ENCODE results near the gene TMEM156.
"Not testable (repeated sequence)": the region's sequence is repeated elsewhere in the genome, so short reads cannot be mapped to it uniquely, and the experiment has no call there.

The TMEM156 gene

DNA sequence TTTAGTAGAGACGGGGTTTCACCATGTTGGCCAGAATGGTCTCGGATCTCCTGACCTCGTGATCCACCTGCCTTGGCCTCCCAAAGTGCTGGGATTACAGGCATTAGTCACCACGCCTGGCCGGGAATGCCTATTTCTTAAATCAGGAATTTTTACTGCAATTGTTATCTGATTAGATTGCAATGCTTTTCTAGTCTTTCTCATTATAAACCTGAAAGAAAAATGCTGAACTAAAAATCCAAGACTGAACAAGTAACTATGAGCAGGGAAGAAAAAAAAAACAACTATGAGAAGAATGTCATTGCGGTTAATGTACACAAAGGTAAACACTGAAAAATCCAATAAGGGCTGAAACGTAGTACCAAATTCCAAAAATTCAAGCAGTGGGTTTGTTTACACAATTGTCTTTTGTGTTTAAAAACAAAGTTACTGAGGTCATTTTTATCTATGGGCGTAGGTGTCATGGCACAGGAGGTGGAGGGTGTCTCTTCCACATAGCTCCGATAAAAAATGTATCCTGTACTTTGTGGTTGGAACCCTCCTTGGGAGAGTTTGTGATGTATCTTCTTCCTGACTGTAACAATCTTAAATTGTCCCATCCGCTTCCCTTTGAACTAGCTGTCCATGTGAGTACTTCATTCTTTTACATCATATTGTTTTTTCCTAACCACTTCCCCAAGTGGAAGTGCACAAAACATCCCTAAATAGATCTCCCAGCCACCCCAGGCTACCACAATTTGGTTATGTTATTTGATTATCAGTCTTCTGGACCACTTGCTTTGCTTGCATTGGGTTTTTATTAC, 11.1 kb upstream of the TMEM156 start:
- no peak for DNase-seq

DNA sequence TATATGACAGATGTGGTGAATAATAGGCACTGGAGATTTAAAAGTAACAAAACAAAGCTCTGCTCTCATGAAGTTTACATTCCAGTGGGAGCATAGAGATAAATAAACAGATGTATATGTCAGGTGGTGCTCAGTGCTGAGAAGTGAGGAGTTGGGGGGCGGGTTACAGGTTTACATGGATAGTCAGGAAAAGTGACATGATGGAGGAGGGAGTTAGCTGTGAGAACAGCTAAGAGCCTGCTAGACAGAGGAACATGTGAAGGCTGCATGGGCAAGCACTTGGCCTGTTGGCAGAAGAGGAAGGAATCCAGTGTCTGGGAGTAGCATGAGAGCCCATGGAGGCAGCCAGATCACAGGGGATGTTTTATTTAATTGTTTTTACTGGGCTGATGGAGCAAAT, 10.2 kb upstream of the TMEM156 start:
- no peak for DNase-seq

DNA sequence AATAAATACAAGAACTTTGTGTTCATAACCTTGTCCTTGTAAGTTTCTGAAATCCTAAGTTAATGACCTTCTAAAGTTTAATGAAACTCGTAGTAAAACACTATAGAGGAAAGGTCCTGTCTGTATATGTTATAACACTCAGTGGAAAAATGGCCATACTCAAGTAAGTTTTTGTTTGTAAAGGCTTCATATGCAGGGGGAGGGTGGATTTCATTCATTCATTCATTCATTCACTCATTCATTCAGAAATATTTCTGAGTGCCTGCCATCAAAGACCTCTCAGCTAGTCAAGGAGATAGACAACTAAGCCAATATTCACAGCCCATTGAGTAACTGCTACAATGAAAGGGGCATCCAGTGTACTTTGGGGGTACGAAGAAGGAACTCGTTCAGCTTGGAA, 6.9 kb upstream of the TMEM156 start:
- no peak for DNase-seq

DNA sequence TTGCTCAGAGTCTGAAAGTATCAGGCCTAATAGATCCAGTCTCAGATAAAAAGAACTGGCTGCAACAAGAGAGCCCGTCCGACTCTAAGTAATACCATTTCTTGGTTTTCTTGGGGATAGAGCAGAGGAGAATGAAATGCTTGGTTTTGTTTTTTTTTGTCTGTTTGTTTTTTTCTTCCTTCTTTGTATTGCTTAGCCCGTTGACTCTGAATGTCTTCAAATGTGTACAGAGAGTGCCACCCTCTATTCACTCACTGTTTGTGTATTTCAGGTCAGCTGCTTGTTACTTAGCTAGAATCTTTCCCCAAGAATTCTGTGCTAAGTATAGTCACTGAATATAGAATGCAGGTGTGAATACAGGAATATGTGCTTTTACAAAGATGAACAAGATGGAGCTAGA, 5.7 kb upstream of the TMEM156 start:
- DNase-seq = no peak

DNA sequence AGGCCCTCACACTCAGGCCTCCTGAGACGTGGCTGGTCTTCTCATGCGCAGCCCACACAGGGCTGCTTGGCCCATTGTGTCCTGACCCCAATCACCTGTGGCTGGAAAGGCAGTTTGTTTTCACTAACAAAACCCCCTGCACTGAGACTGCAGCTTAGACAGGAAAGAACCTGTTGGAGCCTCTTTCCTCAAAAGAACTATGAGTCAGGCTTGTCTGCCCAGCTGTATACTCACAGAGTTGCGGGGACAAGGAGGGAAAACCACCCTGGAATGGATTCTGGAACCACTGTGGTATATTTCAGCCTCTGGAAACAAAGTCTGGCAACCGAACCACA, 5.2 kb upstream of the TMEM156 start:
- no peak for DNase-seq

DNA sequence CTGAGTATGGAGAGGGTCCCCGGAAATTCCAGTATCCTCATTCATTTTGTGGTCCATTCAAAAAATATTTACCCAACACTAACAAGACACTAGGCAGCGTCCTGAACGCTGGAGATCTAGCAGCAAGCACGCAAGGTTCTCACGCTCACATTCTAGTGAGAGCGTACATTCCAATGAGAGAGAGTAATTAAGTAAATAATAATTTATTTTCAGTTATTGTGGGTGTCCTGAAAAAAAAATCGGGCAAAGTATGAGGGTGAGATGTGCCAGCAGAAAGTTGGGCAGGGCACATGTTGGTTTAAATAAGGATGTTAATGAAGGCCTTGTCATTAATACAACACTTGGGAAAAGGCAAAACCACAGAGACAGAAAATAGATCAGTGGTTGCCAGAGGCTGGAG, 4.0 kb upstream of the TMEM156 start:
- no peak for DNase-seq

DNA sequence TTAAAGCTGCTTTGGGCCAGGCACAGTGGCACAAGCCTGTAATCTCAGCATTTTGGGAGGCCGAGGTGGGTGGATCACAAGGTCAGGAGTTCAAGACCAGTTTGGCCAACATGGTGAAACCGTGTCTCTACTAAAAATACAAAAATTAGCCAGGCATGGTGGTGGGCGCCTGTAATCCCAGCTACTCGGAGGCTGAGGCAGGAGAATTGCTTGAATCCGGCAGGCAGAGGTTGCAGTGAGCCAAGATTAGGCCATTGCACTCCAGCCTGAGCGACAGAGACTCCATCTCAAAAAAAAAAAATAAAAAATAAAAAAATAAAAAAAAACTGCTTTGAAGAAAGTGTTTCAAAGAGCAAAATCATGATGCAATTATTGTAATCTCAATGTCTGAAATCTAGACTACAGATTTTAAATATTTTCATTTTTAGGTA, 604 bp downstream of the TMEM156 start:
- DNase-seq = not testable (repeated sequence)

DNA sequence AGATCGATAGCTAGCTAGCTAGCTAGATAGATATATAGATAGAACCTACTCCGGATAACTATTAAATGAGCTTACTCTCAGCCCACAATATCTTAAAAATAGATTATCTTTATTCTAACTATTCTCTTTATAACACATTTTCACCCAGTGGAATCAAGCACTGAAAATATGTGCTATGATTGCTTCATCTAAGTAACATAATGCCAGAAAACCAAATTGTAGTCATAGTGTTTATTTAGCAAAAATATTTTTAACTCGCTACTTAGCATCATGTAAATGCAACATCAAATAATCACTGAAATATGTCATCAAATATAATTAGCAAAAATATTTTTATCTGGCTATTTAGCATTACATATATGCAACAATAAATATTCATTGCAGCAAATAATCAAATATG, 1.5 kb downstream of the TMEM156 start:
- no peak for DNase-seq

DNA sequence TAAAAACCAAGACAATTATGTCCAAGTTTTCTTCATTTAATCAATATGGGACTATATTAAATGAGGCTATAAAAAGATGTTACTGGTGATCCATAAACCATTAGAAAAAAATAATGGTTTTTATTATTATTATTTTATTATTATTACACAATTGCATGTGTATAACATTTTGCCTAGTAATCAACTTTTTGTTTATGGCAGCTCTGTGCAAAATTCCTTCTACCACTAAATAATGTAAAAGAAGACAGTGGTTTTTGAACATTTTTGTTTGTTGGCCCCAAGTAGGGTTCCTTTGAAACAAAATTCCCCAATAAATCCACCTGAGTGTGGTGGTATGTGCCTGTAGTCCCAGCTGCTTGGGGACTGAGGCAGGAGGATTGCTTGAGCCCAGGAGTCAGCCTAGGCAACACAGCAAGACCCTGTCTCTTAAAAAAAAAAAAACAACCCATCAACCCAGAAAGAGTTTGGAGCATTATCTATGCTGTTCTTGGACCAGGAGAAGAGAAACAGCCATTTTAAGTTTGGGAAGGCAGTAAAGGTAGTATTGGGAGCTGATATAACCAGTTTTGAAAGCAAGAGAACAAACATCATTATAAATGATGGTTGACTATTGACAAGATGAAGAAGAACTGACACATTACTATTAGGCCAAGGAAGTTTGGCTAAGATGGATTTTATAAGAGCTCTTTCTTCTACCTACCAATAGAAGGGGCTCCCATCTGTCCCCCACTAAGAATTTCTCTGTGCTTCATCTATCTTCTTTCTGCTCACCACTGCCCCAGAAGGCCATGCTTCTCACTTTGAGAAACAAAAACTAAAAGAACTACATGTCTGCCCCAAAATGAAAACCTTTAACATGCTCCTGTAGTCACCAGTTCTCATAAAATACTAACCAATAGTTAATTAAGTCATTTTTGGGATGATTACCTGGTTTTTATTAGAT, 2.2 kb downstream of the TMEM156 start:
- no peak for DNase-seq

DNA sequence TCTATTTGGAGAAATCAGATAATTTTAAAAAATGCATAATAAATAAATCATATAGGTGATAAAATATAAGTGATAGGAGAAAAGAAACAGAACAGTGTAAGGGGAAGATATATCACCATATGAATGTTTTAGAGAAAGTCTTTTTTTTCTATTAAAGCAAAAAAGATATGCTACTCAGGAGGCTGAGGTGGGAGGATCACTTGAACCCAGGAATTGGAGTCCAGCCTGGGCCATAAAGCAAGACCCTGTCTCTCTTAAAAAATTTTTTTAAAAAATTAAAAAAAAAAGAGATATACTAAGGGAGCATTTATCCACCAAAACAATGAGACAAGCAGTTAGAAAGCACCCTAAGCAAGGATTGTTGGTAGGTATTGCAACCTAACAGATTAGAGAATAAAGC, 6.1 kb downstream of the TMEM156 start:
- no peak for DNase-seq

DNA sequence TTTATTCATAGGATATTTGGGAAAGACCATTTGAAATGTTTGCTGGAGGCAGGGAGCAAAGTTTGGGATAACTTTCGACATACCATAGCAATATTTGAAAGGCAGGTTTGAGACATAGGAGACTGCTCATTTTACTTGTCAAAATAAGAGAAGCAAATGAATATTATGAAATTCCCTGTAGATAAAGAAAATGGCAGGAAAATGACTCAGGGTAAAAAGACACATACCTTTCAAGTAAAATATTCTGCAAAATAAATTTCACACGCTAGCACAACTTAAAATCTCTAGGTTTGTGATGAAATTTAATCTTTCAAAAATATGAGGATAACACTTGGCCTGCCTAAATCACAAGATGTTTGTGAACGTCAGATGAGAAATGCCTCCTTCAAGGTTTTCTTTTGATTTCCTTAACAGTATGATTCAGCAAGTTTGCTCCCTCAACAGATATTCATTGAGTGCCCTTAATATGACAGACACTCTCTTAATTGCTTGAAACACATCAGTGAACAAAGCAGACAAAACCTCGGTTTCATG, 6.6 kb downstream of the TMEM156 start:
- no peak for DNase-seq

DNA sequence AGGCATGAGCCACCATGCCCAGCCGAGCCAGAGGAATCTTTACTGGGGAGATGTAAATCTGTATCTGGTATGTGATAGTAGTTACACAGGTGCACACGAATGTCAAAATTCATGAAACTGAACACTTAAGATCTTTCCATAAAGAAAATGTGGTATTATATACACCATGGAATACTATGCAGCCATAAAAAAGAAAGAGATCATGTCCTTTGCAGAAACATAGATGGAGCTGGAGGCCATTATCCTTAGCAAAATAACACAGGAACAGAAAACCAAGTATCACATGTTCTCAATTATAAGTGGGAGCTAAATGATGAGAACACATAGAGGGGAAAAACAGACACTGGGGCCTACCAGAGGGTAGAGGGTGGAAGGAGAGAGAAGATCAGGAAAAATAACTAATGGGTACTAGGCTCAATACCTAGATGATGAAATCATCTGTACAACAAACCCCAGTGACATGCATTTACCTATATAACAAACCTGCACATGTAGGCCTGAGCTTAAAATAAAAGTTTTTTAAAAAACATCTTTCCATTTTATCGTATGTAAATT, 7.8 kb downstream of the TMEM156 start:
- no peak for DNase-seq

DNA sequence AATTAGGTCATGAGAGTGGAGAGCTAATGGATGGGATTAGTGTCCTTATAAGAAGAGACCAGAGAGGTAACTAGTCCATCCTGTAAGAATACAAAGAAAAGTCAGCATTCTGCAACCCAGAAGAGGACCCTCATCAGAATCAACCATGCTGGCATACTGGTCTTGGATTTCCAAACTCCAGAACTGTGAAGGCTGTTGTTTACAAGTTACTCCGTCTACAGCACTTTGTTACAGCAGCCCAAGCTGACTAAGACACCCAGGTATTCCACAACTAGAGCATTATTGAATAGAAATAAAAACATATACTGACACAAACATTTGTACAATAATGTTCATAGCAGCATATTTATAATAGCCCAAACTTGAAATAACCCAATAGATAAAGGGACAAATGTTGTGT, 9.2 kb downstream of the TMEM156 start:
- DNase-seq = no peak

DNA sequence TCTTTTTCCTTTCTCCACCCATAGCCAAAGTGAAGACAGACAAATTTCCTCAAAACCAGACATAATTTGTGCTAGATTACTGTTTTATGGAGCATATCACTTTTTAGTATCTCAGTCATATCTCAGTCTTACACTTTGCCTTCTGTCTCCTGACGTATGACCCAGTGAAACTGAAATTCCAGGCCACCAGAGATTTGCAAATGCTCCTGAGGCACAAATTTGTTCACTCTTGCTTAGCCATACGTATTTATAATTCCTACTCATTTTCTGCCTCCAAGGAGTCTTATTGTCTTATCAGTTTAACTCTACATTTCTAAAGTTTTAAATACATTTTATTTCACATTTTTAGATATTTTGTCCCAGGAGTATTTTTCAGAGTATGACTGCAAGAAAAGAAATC, 10.0 kb downstream of the TMEM156 start:
- no peak for DNase-seq

DNA sequence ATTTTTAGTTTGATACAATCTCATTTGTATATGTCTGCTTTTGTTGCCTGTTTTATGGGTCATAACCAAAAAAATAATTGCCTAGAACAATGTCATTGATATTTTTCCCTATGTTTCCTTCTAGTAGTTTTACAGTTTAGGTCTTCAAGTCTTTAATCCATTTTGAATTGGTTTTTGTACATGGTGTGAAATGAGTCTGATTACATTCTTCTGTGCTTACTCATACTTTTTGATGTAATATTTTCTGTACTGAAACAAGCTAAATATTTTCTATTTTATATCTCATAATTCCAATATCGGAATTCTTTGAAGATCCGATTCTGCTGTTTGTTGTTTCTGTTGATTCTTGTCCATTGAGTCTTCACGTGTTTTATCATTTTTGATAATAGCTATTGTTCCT, 10.6 kb downstream of the TMEM156 start:
- DNase-seq = no peak

DNA sequence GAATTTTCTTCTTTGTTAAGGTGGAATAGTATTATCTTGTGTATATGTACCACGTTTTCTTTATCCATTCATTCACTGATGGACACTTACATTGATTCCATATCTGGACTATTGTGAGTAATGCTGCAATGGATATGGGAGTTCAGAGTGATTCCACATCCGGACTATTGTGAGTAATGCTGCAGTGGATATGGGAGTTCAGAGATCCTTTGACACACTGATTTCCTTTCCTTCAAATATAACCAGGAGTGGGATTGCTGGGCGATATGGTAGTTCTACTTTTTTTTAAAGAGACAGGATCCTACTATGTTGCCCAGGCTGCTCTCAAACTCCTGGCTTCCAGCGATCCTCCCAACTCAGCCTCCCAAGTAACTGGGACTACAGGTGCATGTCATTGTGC, 12.1 kb downstream of the TMEM156 start:
- DNase-seq = no peak

DNA sequence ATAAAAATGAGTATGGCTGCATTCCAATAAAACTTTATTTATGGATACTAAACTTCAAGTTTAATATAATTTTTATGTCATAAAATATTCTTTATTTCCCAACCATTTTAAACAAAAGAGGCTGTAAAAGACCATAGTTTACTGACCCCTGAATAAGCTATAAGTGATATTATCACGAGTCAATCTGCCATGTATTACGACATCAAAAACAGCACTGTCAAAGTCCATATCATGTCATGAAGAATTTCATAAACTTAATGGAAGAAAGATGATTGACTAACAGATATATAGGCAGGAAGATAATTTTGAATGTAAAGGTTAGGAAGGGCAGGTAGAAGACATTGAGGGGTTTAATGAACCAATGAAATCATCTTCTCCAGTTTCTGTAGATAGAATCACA, 18.2 kb downstream of the TMEM156 start:
- no peak for DNase-seq

DNA sequence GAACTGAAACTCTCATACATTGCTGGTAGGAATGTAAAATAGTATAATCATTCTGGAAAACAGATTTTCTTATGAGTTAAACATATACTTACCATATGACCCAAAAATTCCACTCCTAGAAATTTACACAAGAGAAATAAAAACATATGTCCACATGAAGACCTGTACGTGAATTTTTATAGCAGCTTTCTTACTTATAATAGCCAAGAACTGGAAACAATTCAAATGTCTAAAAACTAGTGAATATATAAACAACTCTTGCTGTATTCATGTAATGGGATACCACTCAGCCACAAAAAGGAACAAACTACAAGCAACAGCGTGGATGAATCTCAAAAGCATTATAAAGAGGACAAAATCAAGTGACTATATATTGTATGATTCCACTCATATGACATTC, 27.5 kb downstream of the TMEM156 start:
- DNase-seq = no peak

DNA sequence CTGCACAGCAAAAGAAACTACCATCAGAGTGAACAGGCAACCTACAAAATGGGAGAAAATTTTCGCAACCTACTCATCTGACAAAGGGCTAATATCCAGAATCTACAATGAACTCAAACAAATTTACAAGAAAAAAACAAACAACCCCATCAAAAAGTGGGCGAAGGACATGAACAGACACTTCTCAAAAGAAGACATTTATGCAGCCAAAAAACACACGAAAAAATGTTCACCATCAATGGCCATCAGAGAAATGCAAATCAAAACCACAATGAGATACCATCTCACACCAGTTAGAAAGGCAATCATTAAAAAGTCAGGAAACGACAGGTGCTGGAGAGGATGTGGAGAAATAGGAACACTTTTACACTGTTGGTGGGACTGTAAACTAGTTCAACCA, 30.2 kb downstream of the TMEM156 start:
- DNase-seq = not testable (repeated sequence)

DNA sequence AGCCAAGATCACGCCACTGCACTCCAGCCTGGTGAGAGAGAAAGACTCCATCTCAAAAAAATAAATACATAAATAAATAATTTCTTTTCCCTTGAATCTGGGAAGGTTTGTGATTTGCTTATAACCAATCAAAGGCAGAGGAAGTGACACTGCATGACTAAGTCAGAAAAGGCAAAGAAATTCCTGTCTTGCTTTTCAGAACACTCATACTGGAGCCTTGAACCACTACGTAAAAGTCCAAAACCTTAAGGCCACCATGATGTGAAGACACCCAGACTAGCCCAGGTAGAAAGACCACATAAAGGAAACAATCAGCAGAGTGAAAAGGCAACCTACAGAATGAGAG, 36.6 kb downstream of the TMEM156 start:
- DNase-seq = no peak

DNA sequence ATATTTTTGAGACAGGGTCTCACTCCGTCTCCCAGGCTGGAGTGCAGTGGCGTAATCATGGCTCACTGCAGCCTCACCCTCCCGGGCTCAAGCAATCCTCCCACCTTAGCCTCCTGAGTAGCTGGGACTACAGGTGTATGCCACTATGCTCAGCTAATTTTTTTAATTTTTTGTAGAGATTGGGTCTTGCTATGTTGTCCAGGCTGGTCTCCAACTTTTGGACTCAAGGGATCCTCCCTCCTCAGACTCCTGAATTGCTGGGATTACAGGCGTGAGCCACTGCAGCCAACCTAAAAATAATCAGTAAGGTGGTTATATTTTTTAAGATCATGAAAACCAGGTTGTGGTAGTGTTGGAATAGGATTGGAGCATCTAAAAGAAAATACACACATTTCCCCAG, 38.1 kb downstream of the TMEM156 start:
- no peak for DNase-seq

DNA sequence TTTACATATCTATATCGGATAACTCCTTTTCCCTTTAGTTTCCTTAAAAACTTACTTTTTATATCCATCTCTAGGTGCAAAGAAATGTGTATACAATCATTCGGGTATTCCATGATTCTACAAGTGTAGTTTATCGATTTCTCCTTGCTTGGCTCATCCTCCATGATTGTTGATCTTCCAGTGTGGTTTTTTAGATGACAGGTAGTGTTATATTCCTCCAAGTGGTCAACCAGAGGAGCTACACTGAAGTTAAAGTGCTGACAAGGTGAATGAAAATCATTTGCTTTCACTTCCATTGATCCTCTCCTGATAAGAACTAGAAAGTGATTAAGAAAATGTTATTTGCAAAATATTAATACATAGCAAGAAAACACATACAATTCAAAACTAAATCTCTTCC, 38.5 kb downstream of the TMEM156 start:
- no peak for DNase-seq

DNA sequence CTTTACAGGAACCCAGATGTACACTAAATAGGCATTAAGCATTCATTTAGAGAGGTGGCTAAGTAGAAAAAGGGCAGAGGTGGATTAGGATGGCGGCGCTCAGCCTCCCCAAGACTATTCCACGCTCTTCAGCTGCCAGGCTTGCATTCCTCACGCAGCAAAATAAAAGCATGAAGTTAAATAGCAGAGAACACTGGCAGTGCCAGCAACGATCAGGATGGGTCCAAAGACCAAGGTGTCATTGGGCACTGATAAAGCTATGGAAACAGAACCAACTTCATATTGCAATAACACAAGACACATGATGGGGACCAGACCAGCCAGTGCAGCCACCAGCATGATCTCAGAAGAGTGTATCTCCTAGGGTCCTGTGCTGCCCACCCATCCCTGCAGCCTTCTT, 42.0 kb downstream of the TMEM156 start:
- no peak for DNase-seq

DNA sequence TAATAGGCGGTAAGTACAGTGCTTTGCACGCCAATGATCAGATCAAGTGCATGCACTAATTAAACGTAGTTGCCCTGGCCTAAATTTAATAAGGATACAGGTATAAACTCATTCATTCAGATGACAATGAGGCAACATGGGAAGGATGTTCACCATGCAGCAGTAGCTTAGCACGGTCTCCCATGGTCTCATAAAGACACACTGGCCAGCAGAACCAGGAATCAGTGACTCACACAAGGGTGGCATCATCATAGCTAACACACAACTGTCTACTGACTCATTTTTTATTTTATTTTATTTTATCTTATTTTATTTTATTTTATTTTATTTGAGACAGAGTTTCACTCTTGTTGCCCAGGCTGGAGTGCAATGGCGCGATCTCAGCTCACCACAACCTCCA, 42.7 kb downstream of the TMEM156 start:
- DNase-seq = no peak

Measured in stimulated activated CD4-positive, alpha-beta T cell treated with anti-CD3 and anti-CD28 coated beads, Interleukin-4, amount 100 ng/mL, for 1 hour (primary cell).